Kidney tubule cell (primary cell): Measurements from ENCODE around the gene CGAS.
A peak's percentile ranks its signal among the peaks of the same experiment; 100 is the strongest.
"Not testable (repeated sequence)": the region's sequence is repeated elsewhere in the genome, so short reads cannot be mapped to it uniquely, and the experiment has no call there.

ENCODE experiments used
- DNase-seq: peaks from one replicate; pipeline ENCODE4 v3.0.0-alpha.2; 2018; ENCODE audit warnings: low spot score

Gene CGAS

GRCh38 chr6:73452107-73452461 lies at the start of gene CGAS:
Gene CGAS, minus strand, starts transcription at chr6:73452297. Its CDS starts 116 bp downstream, at chr6:73452181.
- DNase-seq = peak; percentile 79

GRCh38 chr6:73497915-73498314 lies 45.8 kb upstream of the CGAS start:
- no peak for DNase-seq

GRCh38 chr6:73491377-73491776 lies 39.3 kb upstream of the CGAS start:
- DNase-seq = peak; percentile 9

GRCh38 chr6:73487473-73487872 lies 35.4 kb upstream of the CGAS start:
- no peak for DNase-seq

- no peak for DNase-seq
Observed at GRCh38 chr6:73484438-73484837, 32.3 kb upstream of the CGAS start.

- no peak for DNase-seq
Observed at GRCh38 chr6:73481969-73482368, 29.9 kb upstream of the CGAS start.

GRCh38 chr6:73477407-73477806 lies 25.3 kb upstream of the CGAS start:
- DNase-seq = no peak

- DNase-seq = no peak
Observed at GRCh38 chr6:73476723-73477122, 24.6 kb upstream of the CGAS start.

- DNase-seq = no peak
Observed at GRCh38 chr6:73471686-73472290, 19.7 kb upstream of the CGAS start.

GRCh38 chr6:73461537-73462350 lies 9.6 kb upstream of the CGAS start, which contains the start of gene MTO1:
Gene MTO1, plus strand, starts transcription at chr6:73461737. Its CDS starts 118 bp downstream, at chr6:73461855.
- DNase-seq = peak; percentile 91

- no peak for DNase-seq
Observed at GRCh38 chr6:73460056-73460455, 8.0 kb upstream of the CGAS start.

GRCh38 chr6:73459474-73459873 lies 7.4 kb upstream of the CGAS start:
- DNase-seq = not testable (repeated sequence)

- DNase-seq = no peak
Observed at GRCh38 chr6:73455865-73456629, 4.0 kb upstream of the CGAS start.

- DNase-seq = peak; percentile 57
Observed at GRCh38 chr6:73451223-73452106, 632 bp downstream of the CGAS start.

- DNase-seq = no peak
Observed at GRCh38 chr6:73443555-73443954, 8.5 kb downstream of the CGAS start.

GRCh38 chr6:73435236-73435635 lies 16.9 kb downstream of the CGAS start:
- no peak for DNase-seq

GRCh38 chr6:73421534-73421933 lies 30.6 kb downstream of the CGAS start:
- DNase-seq = no peak

- no peak for DNase-seq
Observed at GRCh38 chr6:73418081-73418741, 33.9 kb downstream of the CGAS start.

- no peak for DNase-seq
Observed at GRCh38 chr6:73413102-73413501, 39.0 kb downstream of the CGAS start.

- no peak for DNase-seq
Observed at GRCh38 chr6:73409395-73409794, 42.7 kb downstream of the CGAS start.

- no peak for DNase-seq
Observed at GRCh38 chr6:73400656-73401055, 51.4 kb downstream of the CGAS start.
